ENCODE measurements around the gene SPSB4. TPM values are rescaled to one million over a fixed set of nuclear protein-coding genes. Genes with fewer than 3 reads are reported as not detected.

SPSB4 gene
- total RNA-seq: 1 to 10 TPM; 1.2 to 1.9 TPM
- polyA plus RNA-seq: under 1 TPM; 0.19 to 0.57 TPM

DNA sequence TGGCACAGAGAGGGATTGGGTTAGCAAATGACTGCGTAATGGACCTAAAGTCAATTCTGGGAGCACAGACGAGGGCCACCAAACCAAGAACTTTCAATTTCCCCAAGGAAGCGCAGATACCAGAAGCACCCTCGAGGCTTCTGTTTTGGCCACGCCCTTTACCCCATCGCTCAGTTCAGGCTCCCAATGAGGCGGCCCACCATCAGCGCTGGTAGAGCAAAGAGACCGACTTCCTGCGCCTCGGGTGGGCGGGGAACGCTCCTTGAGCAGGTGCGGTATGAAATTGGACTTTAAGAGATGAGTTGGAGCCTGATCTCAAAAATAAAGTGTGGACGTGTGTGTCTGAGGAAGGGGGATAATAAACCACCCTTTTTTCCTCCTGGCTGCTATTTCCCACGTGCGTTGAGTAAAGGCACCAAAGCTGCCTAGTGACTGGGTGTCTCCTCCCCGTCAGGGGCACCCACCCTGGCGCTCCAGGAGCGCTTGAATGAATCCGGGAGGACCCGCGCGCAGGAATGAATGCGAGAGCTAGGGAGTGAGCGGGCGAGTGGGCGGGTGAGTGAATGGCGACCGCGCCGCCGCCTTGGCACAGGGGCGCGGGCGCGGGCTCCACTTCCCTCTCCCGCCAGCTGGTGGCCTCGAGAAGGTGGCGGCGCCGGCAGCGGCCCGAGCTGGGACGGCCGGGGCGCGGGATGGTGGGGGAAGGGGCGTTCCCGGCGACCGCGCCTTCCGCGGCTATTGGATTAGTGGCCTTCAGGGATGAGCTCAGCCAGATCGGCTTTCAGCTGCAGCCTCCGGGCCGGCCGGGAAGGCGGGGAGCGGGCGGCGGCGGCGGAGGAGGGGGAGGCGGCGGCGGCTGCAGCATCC, at the start of gene SPSB4:
Gene SPSB4 (plus strand): TSS at position 772 of the 867 bp plus-strand sequence. CDS start 14,758 bp downstream, outside the sequence.
- Histone ChIP-seq H3K9ac (ENCODE audit: low read depth in 1 of 2, low read length in 2 of 2) (no peak within 1 kb of the TSS), H3K9me3 (ENCODE audit: control insufficient read depth in 4 of 4, low read length in 3 of 4) (no peaks in the 10 kb centered on the region), H3K36me3 (ENCODE audit: control insufficient read depth in 4 of 4, insufficient read depth in 3 of 4, low read depth in 1 of 4, low read length in 3 of 4) (no peaks in the 10 kb centered on the region), H3K27me3 (ENCODE audit: control insufficient read depth in 4 of 4, insufficient read depth in 4 of 4, low read length in 3 of 4) (peaks cover 5 to 33% (median 14%) of the 10 kb centered on the region in 4 donors), H3K4me3 (ENCODE audit: low read depth in 1 of 3, low read length in 3 of 3) (peak within 1 kb of the TSS in 1 of 3 donors; percentile 31), H3K27ac (ENCODE audit: low read depth in 1 of 2, low read length in 2 of 2) (no peak within 1 kb of the TSS), H3K4me1 (ENCODE audit: control insufficient read depth in 4 of 4, insufficient read depth in 4 of 4, low read length in 3 of 4) (peaks cover 0 to 22% (median 3%) of the 10 kb centered on the region in 4 donors)
- no peak for DNase-seq (ENCODE audit: low spot score)
- TF ChIP-seq EGR1 (IDR thresholded peaks at IDR 0.05; ENCODE audit: low read depth in 2 of 2): no peak
- no peak for TF ChIP-seq RAD21 (IDR thresholded peaks at IDR 0.05)
- TF ChIP-seq, protein P1, sequence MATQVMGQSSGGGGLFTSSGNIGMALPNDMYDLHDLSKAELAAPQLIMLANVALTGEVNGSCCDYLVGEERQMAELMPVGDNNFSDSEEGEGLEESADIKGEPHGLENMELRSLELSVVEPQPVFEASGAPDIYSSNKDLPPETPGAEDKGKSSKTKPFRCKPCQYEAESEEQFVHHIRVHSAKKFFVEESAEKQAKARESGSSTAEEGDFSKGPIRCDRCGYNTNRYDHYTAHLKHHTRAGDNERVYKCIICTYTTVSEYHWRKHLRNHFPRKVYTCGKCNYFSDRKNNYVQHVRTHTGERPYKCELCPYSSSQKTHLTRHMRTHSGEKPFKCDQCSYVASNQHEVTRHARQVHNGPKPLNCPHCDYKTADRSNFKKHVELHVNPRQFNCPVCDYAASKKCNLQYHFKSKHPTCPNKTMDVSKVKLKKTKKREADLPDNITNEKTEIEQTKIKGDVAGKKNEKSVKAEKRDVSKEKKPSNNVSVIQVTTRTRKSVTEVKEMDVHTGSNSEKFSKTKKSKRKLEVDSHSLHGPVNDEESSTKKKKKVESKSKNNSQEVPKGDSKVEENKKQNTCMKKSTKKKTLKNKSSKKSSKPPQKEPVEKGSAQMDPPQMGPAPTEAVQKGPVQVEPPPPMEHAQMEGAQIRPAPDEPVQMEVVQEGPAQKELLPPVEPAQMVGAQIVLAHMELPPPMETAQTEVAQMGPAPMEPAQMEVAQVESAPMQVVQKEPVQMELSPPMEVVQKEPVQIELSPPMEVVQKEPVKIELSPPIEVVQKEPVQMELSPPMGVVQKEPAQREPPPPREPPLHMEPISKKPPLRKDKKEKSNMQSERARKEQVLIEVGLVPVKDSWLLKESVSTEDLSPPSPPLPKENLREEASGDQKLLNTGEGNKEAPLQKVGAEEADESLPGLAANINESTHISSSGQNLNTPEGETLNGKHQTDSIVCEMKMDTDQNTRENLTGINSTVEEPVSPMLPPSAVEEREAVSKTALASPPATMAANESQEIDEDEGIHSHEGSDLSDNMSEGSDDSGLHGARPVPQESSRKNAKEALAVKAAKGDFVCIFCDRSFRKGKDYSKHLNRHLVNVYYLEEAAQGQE (IDR thresholded peaks at IDR 0.05): no peak
- WGBS: 3% methylated on average over 68 of the region's 68 CpGs

DNA sequence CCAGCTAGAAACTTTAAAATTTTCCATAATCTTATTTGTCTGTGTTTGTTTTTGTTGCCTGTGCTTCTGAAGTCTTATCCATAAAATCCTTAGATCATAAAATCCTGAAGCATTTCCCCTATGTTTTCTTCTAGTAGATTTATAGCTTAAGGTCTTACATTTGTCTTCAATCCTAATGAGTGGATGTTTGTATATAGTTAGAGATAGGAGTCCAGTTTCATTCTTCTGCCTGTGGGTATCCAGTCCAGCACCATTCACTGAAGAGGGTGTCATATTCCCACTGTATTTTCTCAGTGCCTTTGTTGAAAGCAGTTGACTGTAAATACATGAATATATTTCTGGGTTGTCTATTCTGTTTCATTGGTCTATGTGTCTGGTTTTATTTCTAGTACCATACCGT, 44.8 kb upstream of the SPSB4 start:
- 86% methylated on average over 1 of the region's 1 CpG for WGBS
- no peak overlapping the region for H3K4me3 ChIP-seq (ENCODE audit: low read depth in 1 of 3, low read length in 3 of 3)
- H3K36me3 ChIP-seq (ENCODE audit: control insufficient read depth in 4 of 4, insufficient read depth in 3 of 4, low read depth in 1 of 4, low read length in 3 of 4): no peaks in the 10 kb centered on the region
- peaks cover 0 to 10% (median 1%) of the 10 kb centered on the region in 4 donors for H3K27me3 ChIP-seq (ENCODE audit: control insufficient read depth in 4 of 4, insufficient read depth in 4 of 4, low read length in 3 of 4)
- no peak overlapping the region for H3K27ac ChIP-seq (ENCODE audit: low read depth in 1 of 2, low read length in 2 of 2)
- TF ChIP-seq, protein P2, sequence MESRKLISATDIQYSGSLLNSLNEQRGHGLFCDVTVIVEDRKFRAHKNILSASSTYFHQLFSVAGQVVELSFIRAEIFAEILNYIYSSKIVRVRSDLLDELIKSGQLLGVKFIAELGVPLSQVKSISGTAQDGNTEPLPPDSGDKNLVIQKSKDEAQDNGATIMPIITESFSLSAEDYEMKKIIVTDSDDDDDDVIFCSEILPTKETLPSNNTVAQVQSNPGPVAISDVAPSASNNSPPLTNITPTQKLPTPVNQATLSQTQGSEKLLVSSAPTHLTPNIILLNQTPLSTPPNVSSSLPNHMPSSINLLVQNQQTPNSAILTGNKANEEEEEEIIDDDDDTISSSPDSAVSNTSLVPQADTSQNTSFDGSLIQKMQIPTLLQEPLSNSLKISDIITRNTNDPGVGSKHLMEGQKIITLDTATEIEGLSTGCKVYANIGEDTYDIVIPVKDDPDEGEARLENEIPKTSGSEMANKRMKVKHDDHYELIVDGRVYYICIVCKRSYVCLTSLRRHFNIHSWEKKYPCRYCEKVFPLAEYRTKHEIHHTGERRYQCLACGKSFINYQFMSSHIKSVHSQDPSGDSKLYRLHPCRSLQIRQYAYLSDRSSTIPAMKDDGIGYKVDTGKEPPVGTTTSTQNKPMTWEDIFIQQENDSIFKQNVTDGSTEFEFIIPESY (IDR thresholded peaks at IDR 0.05): no peak
- TF ChIP-seq JUND (IDR thresholded peaks at IDR 0.05) (no peak), RAD21 (IDR thresholded peaks at IDR 0.05) (no peak)
- no peak overlapping the region for H3K9ac ChIP-seq (ENCODE audit: low read depth in 1 of 2, low read length in 2 of 2)
- DNase-seq (ENCODE audit: low spot score): no peak
- H3K9me3 ChIP-seq (ENCODE audit: control insufficient read depth in 4 of 4, low read length in 3 of 4): no peaks in the 10 kb centered on the region
- no peaks in the 10 kb centered on the region for H3K4me1 ChIP-seq (ENCODE audit: control insufficient read depth in 4 of 4, insufficient read depth in 4 of 4, low read length in 3 of 4)

DNA sequence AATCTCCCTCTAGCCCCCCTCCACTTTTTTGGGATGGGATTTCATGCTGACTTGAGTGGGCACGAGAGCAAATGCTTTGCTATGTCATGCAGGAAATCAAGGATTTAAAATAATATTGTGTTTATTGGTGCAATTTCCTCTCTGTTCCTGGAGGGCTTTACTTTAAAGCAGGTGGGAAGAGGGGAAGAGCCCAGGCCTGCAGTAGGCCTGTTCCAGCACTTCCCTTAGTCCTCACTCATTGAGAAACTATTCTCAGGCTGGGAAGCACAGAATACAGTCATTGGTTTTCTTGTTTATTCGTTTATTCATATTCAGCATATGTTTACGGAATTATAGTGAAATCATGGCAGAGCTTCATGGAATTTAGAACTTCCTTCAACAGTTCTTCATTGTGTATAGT, 41.7 kb upstream of the SPSB4 start:
- Histone ChIP-seq H3K4me1 (ENCODE audit: control insufficient read depth in 4 of 4, insufficient read depth in 4 of 4, low read length in 3 of 4) (no peaks in the 10 kb centered on the region), H3K27ac (ENCODE audit: low read depth in 1 of 2, low read length in 2 of 2) (no peak overlapping the region), H3K27me3 (ENCODE audit: control insufficient read depth in 4 of 4, insufficient read depth in 4 of 4, low read length in 3 of 4) (peaks cover 0 to 12% (median 1%) of the 10 kb centered on the region in 4 donors), H3K36me3 (ENCODE audit: control insufficient read depth in 4 of 4, insufficient read depth in 3 of 4, low read depth in 1 of 4, low read length in 3 of 4) (no peaks in the 10 kb centered on the region), H3K9ac (ENCODE audit: low read depth in 1 of 2, low read length in 2 of 2) (no peak overlapping the region), H3K4me3 (ENCODE audit: low read depth in 1 of 3, low read length in 3 of 3) (no peak overlapping the region), H3K9me3 (ENCODE audit: control insufficient read depth in 4 of 4, low read length in 3 of 4) (no peaks in the 10 kb centered on the region)
- WGBS: 83% methylated on average over 3 of the region's 3 CpGs
- DNase-seq (ENCODE audit: low spot score): no peak
- TF ChIP-seq FOXA1 (IDR thresholded peaks at IDR 0.05) (no peak), SP1 (IDR thresholded peaks at IDR 0.05) (no peak), HNF4A (conservative IDR thresholded peaks at IDR 0.05) (no peak), FOXA2 (IDR thresholded peaks at IDR 0.05) (no peak), NR2F2 (IDR thresholded peaks at IDR 0.05) (no peak), HNF4G (IDR thresholded peaks at IDR 0.05) (no peak), GABPA (IDR thresholded peaks at IDR 0.05 in 1 of 2, conservative IDR thresholded peaks at IDR 0.05 in 1 of 2) (no peak), EGR1 (IDR thresholded peaks at IDR 0.05; ENCODE audit: low read depth in 2 of 2) (no peak)
- TF ChIP-seq, protein P3, sequence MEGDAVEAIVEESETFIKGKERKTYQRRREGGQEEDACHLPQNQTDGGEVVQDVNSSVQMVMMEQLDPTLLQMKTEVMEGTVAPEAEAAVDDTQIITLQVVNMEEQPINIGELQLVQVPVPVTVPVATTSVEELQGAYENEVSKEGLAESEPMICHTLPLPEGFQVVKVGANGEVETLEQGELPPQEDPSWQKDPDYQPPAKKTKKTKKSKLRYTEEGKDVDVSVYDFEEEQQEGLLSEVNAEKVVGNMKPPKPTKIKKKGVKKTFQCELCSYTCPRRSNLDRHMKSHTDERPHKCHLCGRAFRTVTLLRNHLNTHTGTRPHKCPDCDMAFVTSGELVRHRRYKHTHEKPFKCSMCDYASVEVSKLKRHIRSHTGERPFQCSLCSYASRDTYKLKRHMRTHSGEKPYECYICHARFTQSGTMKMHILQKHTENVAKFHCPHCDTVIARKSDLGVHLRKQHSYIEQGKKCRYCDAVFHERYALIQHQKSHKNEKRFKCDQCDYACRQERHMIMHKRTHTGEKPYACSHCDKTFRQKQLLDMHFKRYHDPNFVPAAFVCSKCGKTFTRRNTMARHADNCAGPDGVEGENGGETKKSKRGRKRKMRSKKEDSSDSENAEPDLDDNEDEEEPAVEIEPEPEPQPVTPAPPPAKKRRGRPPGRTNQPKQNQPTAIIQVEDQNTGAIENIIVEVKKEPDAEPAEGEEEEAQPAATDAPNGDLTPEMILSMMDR (IDR thresholded peaks at IDR 0.05; ENCODE audit: low read depth, low read length, missing input control): no peak
- TF ChIP-seq, protein P1 (IDR thresholded peaks at IDR 0.05): no peak
- TF ChIP-seq, protein P4, sequence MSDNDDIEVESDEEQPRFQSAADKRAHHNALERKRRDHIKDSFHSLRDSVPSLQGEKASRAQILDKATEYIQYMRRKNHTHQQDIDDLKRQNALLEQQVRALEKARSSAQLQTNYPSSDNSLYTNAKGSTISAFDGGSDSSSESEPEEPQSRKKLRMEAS (IDR thresholded peaks at IDR 0.05): no peak

All from liver (tissue), 9 donors.